ENCODE results near the gene FCN2.
"Not testable (repeated sequence)": the region's sequence is repeated elsewhere in the genome, so short reads cannot be mapped to it uniquely, and the experiment has no call there.

Gene FCN2

GRCh38 chr9:134847752-134848432 is 32.7 kb upstream of the FCN2 start:
- no peak for DNase-seq

GRCh38 chr9:134848504-134848903 is 32.1 kb upstream of the FCN2 start:
- DNase-seq = no peak

- DNase-seq = no peak
Observed at GRCh38 chr9:134850611-134851010, 30.0 kb upstream of the FCN2 start.

GRCh38 chr9:134851020-134851419 is 29.6 kb upstream of the FCN2 start:
- DNase-seq = no peak

- no peak for DNase-seq
Observed at GRCh38 chr9:134852906-134853654, 27.5 kb upstream of the FCN2 start.

DNA sequence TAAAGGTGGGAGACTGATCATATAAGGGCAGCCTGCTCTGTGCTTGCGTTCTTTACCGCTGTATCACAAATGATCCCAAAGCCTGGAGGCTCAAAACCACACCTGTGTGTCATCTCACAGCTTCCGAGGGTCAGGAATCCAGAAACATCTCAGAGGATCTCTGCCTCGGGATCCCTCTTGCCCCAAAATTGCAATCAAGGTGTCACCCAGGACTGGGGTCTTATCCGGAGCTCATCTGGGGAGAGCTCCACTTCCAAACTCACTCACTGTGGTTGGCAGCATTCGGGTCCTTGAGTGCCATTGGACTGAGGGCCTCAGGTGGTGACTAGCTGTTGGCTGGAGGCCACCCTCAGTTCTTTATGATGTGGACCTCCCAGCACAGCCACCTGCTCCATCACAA is 26.7 kb upstream of the FCN2 start:
- DNase-seq = no peak

GRCh38 chr9:134854541-134854981 is 26.0 kb upstream of the FCN2 start:
- DNase-seq = no peak

DNA sequence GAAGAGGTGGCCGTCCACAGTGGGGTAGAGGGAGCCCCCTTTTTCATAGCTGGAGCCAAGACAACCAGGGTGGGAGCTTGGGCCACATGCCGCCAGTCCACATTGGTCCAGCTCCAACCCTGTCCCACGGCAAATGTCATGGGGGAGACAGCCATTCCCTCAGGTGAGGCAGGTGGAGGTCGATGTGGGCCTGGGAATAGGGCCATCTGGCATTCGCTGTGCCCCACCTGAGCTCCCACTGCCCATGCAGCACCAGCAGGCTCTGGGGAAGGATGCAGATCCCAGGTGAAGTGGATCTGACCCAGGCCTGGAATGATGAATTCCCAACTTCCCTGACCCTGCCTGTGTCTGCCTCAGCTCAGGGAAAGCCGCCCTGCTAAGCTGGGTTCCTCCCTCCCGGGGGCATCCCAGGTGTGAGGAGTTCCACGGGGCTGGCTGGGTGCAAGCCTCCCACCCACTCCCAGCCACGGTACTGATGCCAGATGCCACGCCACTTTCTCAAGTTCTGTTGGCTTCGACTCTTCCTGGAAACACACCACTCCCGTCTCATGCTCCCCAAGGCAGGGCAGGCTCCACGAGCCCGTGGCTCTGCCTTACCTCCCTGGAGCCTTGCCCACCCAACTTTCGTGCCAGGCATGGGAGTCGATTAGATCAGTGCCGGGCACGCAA is 25.2 kb upstream of the FCN2 start:
- no peak for DNase-seq

DNA sequence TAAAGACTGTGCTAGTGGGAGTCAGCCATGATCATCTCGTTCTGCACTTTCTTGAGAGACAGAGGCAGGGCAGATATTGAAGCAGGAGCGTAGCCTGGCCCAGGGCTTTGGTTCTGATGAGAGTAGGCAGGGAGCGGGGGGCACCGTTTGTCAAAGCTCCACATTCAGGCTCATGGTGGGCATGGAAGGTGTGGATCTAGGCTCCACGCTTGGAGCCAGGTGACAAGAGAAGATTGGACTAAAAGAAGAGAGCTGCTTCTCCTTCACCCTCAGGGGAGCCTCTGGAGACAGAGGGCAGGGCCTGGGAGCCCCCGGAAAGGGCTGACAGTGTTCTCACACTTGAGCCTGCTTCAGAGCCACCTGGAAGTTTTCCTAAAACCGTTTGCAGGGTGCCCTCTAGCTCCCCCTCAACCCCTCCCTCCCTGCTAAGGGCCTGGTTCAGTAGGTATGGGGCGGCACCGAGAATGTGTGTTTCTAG is 24.7 kb upstream of the FCN2 start:
- no peak for DNase-seq

DNA sequence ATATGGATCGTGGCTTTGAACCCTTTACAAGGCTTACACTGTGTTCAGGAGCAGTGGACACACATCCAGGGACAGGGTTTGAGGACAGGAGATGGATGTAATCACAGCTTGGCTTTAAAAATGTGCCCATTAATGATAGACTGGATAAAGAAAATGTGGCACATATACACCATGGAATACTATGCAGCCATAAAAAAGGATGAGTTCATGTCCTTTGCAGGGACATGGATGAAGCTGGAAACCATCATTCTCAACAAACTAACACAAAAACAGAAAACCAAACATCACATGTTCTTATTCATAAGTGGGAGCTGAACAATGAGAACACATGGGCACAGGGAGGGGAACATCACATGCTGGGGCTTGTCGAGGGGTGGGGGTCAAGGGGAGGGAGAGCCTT is 23.2 kb upstream of the FCN2 start:
- DNase-seq = not testable (repeated sequence)

GRCh38 chr9:134858051-134858841 is 22.4 kb upstream of the FCN2 start:
- DNase-seq = no peak

GRCh38 chr9:134860510-134860909 is 20.1 kb upstream of the FCN2 start:
- DNase-seq = no peak

GRCh38 chr9:134861595-134862334 is 18.8 kb upstream of the FCN2 start:
- DNase-seq = no peak

DNA sequence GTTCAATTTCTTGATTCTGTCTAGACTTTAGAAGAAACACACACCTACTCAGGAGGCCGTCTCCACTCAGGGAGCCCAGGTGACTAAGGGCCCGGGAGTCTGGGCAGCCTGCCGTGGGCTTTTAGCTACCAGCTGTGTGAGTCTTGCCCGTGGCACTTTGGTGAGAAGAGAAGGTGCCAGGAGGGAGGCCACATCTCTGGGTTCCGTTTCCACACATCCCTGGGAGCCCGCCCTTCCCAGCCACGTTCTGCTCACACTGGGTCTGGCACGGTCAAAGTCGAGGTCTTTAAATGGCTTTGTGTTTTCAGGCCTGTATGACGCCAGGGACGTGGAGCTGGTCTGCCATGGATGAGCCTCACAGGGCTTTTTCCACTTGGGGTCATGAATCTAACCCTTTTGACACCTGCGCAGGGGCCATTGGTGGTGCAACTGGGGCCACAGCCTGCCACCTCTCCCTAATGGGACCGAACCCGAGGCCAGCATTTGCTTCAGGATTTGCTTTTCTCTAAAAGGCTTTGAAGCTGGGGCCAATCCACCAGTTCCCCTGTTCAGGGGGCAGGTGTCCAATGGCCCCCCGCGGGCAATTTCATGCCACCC is 17.2 kb upstream of the FCN2 start:
- no peak for DNase-seq

DNA sequence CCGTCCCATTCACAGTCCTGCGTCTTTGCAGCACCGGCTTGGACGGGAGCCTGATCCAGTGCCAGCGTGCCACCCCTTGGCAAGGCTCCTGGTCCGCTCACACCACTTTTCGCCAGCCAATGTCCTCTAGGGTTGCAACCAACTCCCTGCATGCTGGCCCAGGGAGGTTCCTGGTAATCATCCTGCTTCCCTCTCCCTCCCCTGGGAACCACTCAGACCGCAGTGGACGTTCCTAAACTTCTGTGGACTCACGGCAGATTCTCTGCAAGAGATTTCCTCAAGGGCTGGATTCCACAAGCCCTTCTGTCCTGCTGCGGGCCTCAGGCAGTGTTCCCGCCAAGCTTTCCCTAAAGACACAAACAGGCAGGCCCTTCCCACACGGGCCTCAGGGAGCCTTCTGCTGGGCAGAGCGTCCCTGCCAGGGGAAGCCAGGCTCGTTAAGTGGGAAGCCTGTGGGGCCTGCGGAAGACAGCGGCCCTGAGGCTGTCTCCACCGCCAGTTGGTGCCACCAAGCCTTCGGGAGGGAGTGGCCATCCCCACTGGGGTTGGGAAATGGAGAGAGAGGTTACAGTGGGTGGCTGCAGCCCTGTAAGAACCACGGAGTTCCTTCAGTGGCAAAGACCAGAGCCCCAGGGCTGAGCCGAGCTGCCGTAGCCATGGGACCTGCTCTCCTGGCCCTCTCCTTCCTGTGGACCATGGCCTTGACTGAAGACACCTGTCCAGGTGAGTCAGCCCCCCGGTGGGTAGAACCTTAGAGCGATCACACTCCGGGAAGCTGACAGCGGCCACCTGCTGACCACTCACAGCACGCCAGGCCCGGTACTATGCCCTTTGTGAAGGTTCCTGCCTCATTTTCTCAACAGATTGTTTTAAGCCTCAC is 16.4 kb upstream of the FCN2 start:
- no peak for DNase-seq

GRCh38 chr9:134864821-134865190 is 15.8 kb upstream of the FCN2 start:
- DNase-seq = no peak

GRCh38 chr9:134867917-134868750 is 12.5 kb upstream of the FCN2 start:
- no peak for DNase-seq

DNA sequence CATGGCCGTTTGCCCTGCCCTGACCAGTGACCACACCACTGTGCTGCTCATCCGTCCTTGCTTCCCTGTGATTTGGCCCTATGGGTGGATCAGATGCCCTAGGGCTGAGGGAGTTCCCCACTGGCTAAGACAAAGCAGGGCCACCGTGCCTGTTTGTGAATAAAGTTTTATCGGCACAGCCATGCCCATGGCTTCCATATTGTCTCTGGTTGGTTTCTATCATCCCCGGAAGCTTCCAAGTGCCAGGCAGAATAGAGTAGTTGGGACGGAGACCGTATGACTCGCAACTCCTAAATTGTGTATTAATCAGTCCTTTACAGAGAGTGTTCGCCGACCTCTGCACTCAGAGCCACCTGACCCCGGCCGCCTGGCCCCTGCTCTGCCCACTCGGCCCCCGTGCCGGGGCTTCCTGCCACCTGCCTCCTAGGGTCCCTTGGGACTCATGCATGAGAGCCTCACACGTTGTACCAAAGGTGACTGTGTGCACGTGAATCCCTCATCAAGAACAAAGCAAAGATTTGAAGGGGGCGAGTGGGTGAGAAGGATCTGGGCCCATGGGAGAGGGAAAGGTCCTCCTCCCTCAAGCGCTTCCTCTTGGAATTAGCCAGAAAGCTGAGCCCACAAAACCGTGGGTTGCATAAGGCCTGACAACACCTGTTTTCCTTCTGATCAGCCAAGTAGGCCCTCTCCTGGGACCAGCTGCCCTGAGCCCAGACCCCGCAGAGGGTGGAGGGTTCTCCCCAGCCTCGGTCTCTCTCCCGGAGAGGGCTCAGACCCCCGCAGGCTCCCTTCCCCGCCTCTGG is 11.7 kb upstream of the FCN2 start:
- DNase-seq = no peak

Measured in inflammatory macrophage treated with lipopolysaccharide for 4 hours (primary cell).